Measurements from ENCODE around the gene SAE1.

The SAE1 gene

GRCh38 chr19:47156861-47157430 is 26.3 kb downstream of the SAE1 start:
- no peak for FAIRE-seq
- no peak for DNase-seq (ENCODE audit: extremely low spot score, insufficient read length, low read depth)

- FAIRE-seq (peak; percentile 81), DNase-seq (ENCODE audit: extremely low spot score, insufficient read length, low read depth) (no peak)
These were observed 27.0 kb downstream of the SAE1 start for GRCh38 chr19:47157431-47158321.

GRCh38 chr19:47158367-47158791 is 27.7 kb downstream of the SAE1 start:
- FAIRE-seq = no peak
- DNase-seq (ENCODE audit: extremely low spot score, insufficient read length, low read depth) = no peak

GRCh38 chr19:47158879-47159503 is 28.4 kb downstream of the SAE1 start:
- no peak for FAIRE-seq
- DNase-seq (ENCODE audit: extremely low spot score, insufficient read length, low read depth) = no peak

GRCh38 chr19:47161876-47162489 is 31.3 kb downstream of the SAE1 start:
- no peak for DNase-seq (ENCODE audit: extremely low spot score, insufficient read length, low read depth)
- FAIRE-seq = no peak

- FAIRE-seq = no peak
- no peak for DNase-seq (ENCODE audit: extremely low spot score, insufficient read length, low read depth)
These were observed 37.4 kb downstream of the SAE1 start for GRCh38 chr19:47168065-47168464.

GRCh38 chr19:47172666-47173455 is 42.2 kb downstream of the SAE1 start:
- FAIRE-seq = no peak

GRCh38 chr19:47176071-47176626 is 45.5 kb downstream of the SAE1 start:
- no peak for DNase-seq (ENCODE audit: extremely low spot score, insufficient read length, low read depth)
- no peak for FAIRE-seq

More at GRCh38 chr19:47172666-47173455, 42.2 kb downstream of the SAE1 start:
- DNase-seq (ENCODE audit: extremely low spot score, insufficient read length, low read depth) = no peak

- DNase-seq (ENCODE audit: extremely low spot score, insufficient read length, low read depth) (no peak), FAIRE-seq (no peak)
These were observed 46.0 kb downstream of the SAE1 start for GRCh38 chr19:47176627-47177090.

- no peak for DNase-seq (ENCODE audit: extremely low spot score, insufficient read length, low read depth)
- no peak for FAIRE-seq
These were observed 49.1 kb downstream of the SAE1 start for GRCh38 chr19:47179653-47180310.

GRCh38 chr19:47183601-47184000 is 53.0 kb downstream of the SAE1 start:
- no peak for FAIRE-seq

GRCh38 chr19:47186446-47187334 is 56.1 kb downstream of the SAE1 start:
- FAIRE-seq (peak; percentile 96), DNase-seq (ENCODE audit: extremely low spot score, insufficient read length, low read depth) (peak; percentile 55)

More at GRCh38 chr19:47183601-47184000, 53.0 kb downstream of the SAE1 start:
- DNase-seq (ENCODE audit: extremely low spot score, insufficient read length, low read depth) = no peak

- DNase-seq (ENCODE audit: extremely low spot score, insufficient read length, low read depth) = no peak
- FAIRE-seq = no peak
These were observed 56.7 kb downstream of the SAE1 start for GRCh38 chr19:47187335-47187655.

- no peak for DNase-seq (ENCODE audit: extremely low spot score, insufficient read length, low read depth)
- FAIRE-seq = no peak
These were observed 57.2 kb downstream of the SAE1 start for GRCh38 chr19:47187797-47188196.

GRCh38 chr19:47188507-47189033 is 57.9 kb downstream of the SAE1 start:
- FAIRE-seq = no peak
- no peak for DNase-seq (ENCODE audit: extremely low spot score, insufficient read length, low read depth)

- DNase-seq (ENCODE audit: extremely low spot score, insufficient read length, low read depth) = no peak
- FAIRE-seq = no peak
These were observed 59.6 kb downstream of the SAE1 start for GRCh38 chr19:47190167-47190727.

GRCh38 chr19:47195434-47195833 is 64.8 kb downstream of the SAE1 start:
- no peak for DNase-seq (ENCODE audit: extremely low spot score, insufficient read length, low read depth)
- FAIRE-seq = no peak

Data from GM18507 (cell line).